MCF 10A (cell line): Measurements from ENCODE around the gene GIT1. TPM values are rescaled to one million over a fixed set of nuclear protein-coding genes. Genes with fewer than 3 reads are reported as not detected.

ENCODE experiments used
- BruUV-seq: library from RNA; stranded (reverse); fragments of 400-500 nt; replicated peaks from 2 replicates; lab custom pipeline; 2021; lab: Mats Ljungman, UMichigan
- CTCF ChIA-PET: fragments of 300-600 bp; sonication (Branson Sonifier 250); formaldehyde crosslinking; extraction: SDS; loops from one replicate; lab custom pipeline; 2021; ENCODE audit warnings: antibody characterized with exemption, inconsistent platforms; lab: Yijun Ruan, JAX
- POLR2A ChIA-PET: fragments of 300-600, 350-650 bp; sonication (Branson Sonifier 250); formaldehyde crosslinking; extraction: SDS; loops from one replicate; lab custom pipeline; 2020; ENCODE audit warnings: antibody characterized with exemption, inconsistent platforms; lab: Yijun Ruan, JAX
- DNase-seq: peaks from one replicate; pipeline ENCODE4 v3.0.0-alpha.2; 2018; ENCODE audit not compliant: unreplicated experiment
- H3K27ac Mint-ChIP-seq: one replicate; pipeline ENCODE4 v1.8.0; 2022; ENCODE audit warnings: mild to moderate bottlenecking, low read depth, mixed read lengths; ENCODE audit not compliant: unreplicated experiment
- H3K27me3 Mint-ChIP-seq: one replicate; pipeline ENCODE4 v1.8.0; 2022; ENCODE audit warnings: mixed read lengths; ENCODE audit not compliant: insufficient read depth, unreplicated experiment
- H3K36me3 Mint-ChIP-seq: one replicate; pipeline ENCODE4 v1.8.0; 2022; ENCODE audit warnings: mild to moderate bottlenecking, moderate library complexity, mixed read lengths; ENCODE audit not compliant: insufficient read depth, unreplicated experiment
- H3K4me1 Mint-ChIP-seq: one replicate; pipeline ENCODE4 v1.8.0; 2022; ENCODE audit warnings: mixed read lengths; ENCODE audit not compliant: insufficient read depth, unreplicated experiment
- H3K4me3 Mint-ChIP-seq: one replicate; pipeline ENCODE4 v1.8.0; 2022; ENCODE audit warnings: mild to moderate bottlenecking, moderate library complexity, mixed read lengths; ENCODE audit not compliant: unreplicated experiment
- H3K9me3 Mint-ChIP-seq: one replicate; pipeline ENCODE4 v1.8.0; 2022; ENCODE audit warnings: mixed read lengths; ENCODE audit not compliant: unreplicated experiment
- intact Hi-C: fragments of 100-400 bp; cut with micrococcal nuclease; formaldehyde crosslinking; loops from 2 replicates; pipeline ENCODE4 v1.14.1; 2022
- total RNA-seq: library from RNA; stranded (reverse); gene quantifications from 2 replicates; pipeline ENCODE4 v1.2.3, GENCODE V29; 2022
- TF ChIP-seq, protein P1 (sequence below): fragments of 200-600 bp; IDR thresholded peaks from one replicate; pipeline ENCODE4 v1.8.0; 2022; ENCODE audit warnings: antibody characterized with exemption, mild to moderate bottlenecking; ENCODE audit not compliant: unreplicated experiment

GIT1 gene
- total RNA-seq, 1 experiment from 2014 or later: 49.0 TPM

DNA sequence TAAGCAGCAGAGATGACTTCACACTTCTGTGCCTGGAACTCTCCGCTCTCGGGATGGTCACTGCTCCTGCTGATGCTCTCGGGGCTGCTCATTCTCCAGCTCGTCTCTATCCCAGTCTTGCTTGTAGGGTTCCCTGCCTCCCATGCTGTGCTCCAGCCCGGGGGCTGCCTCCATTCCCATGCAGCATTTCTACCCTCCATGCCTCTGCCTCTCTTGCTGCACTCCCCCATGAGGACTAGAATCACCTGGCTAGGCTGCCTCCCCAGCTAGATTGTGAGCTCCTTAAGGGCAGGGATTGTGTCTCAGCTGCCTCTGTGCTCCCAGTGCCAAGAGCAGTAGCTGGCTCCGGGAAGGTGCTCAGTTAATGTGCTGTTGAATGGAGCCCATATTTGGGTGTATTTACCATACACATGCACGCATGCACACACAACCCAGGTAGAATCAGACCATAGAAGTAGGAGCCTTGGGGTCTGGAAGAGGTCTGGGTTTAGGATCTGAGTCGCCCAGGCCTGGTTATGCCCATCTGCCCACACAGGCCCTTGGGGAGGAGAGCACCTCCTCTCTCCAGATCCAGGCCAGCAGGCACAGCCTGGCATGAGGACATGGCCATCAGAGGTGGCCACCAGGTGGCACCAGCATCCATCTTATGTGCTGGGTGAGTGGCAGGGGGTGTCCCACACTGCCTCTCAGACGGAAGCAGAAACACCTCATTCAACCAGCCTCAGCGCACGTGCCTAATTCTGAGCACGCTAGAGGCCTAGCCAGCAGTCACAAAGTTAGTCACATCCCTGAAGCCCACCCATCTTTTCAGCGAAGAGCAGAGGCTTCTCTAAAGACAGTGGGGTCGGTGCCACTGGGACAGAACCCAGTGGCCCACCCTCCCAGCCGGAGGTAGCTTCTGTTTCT is 9.3 kb downstream of the GIT1 start:
- Mint-ChIP-seq H3K4me3 (peak overlapping the region; percentile 50), H3K4me1 (peaks cover 36% of the 10 kb centered on the region), H3K27ac (peak overlapping the region; percentile 61), H3K27me3 (no peaks in the 10 kb centered on the region), H3K9me3 (no peaks in the 10 kb centered on the region), H3K36me3 (peaks cover 38% of the 10 kb centered on the region)
- ChIA-PET POLR2A (interaction anchor here (0.6 to 4.4 kb wide), 7 partner anchors 8 to 59 kb away, joined by 3 to 81 read pairs (median 11); partner anchors contain the start of genes ABHD15, ANKRD13B and TP53I13), CTCF (interaction anchor here (0.6 to 6.8 kb wide), 22 partner anchors 8 to 905 kb away, joined by 3 to 89 read pairs (median 5); partner anchors contain the start of genes ABHD15, ANKRD13B, SSH2 and TP53I13)
- TF ChIP-seq, protein P1, sequence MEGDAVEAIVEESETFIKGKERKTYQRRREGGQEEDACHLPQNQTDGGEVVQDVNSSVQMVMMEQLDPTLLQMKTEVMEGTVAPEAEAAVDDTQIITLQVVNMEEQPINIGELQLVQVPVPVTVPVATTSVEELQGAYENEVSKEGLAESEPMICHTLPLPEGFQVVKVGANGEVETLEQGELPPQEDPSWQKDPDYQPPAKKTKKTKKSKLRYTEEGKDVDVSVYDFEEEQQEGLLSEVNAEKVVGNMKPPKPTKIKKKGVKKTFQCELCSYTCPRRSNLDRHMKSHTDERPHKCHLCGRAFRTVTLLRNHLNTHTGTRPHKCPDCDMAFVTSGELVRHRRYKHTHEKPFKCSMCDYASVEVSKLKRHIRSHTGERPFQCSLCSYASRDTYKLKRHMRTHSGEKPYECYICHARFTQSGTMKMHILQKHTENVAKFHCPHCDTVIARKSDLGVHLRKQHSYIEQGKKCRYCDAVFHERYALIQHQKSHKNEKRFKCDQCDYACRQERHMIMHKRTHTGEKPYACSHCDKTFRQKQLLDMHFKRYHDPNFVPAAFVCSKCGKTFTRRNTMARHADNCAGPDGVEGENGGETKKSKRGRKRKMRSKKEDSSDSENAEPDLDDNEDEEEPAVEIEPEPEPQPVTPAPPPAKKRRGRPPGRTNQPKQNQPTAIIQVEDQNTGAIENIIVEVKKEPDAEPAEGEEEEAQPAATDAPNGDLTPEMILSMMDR: peak; percentile 79
- peak; percentile 87 for DNase-seq
- intact Hi-C loops: loop anchor here (1.0 to 5.0 kb wide), 5 partner anchors 11 to 512 kb away; no protein-coding TSS in a partner anchor
- BruUV-seq: no TSS peak

DNA sequence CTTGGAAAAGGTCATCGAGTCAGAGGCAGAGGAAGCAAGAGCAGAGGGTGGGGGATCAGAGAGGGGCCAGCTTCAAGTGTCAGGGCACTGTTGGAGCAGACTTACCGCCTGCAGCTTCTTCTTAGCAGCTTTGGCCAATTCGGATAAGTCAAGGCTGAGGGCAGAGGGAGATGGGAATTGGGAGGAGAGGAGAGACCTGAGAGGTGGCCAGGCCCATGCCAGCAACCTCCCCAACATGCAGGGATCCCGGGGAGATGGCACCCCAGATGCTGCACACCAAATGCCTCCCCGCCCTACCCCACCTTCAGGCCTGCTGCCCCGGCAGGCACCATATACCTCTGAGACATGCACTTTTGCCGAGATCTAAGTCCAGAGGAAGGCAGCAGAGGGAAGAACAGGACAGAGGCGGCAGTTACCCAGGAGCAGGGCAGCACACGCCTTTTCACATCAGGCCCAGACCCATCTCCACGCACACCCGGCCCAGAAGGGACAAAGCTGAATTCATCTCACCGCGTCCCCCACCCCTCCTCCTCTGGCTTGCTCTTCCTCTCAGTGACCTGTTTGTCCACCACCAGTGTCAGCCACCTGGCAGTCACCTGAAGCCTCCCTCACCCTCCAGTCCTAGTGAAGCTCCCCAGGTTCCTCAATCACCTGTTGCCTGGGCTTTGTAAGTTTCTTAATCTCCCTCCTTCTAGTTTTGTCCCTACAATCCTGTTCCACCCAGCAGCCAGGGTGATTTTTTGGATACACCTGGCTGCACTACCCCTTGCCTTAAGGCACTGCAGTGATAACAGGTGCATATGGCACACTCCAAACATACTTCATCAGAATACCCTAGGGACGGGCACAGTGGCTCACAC is 10.6 kb downstream of the GIT1 start:
- H3K27ac Mint-ChIP-seq: no peak overlapping the region
- no peaks in the 10 kb centered on the region for H3K27me3 Mint-ChIP-seq
- POLR2A ChIA-PET: interaction anchor here (0.8 to 0.9 kb wide), 2 partner anchors 9 to 13 kb away, joined by 3 to 4 read pairs; no protein-coding TSS in a partner anchor
- no peak overlapping the region for H3K4me3 Mint-ChIP-seq
- CTCF ChIA-PET: interaction anchor here (0.6 to 6.8 kb wide), 10 partner anchors 9 to 462 kb away, joined by 3 to 89 read pairs (median 5); partner anchors contain the start of genes ABHD15, ANKRD13B, SSH2 and TP53I13
- BruUV-seq: no TSS peak
- intact Hi-C loops: no loop called here
- TF ChIP-seq, protein P1: no peak
- no peaks in the 10 kb centered on the region for H3K9me3 Mint-ChIP-seq
- peaks cover 28% of the 10 kb centered on the region for H3K4me1 Mint-ChIP-seq
- no peak for DNase-seq
- H3K36me3 Mint-ChIP-seq: peaks cover 38% of the 10 kb centered on the region

DNA sequence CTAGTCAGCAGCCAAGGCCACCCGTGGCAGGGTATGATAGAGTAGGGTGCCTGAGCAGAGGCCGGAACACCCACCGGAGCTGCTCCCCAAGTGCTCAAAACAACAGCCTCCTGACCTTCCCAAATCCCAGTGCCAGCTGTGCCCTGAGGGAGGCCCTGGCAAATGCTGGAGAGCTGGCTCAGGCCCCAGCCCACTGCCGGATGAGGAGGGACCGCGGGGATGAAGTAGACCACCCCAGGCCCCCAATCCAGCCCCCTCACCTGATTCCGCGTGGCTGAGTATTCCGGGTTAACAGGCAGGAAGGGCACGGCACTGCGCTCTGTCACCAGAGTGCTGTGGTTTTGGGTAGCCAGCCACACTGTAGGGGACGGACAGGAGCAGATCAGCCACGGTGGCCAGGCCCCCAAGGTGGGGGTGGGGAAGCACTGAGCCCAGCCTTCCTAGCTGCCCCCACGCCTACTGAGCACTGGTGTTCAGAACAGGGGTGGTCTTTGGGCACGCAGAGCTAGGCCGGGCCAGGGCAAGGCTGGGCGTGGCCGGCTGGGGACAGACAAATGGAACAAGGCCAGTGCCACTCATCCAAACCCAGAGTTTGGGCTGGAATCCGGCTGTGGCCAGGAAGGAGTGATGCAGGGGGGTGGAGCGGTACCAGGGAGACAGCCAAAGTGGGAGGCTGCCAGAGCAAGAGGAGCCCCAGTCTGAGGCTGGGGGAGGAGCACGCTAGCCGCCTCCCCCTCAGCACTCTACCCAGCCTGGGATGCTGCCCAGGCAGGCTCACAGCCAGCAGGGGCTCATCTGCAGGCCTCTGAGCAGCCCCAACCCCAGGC is 11.8 kb downstream of the GIT1 start:
- POLR2A ChIA-PET: interaction anchor here (3.9 kb wide), 1 partner anchor 14 kb away, joined by 15 read pairs; no protein-coding TSS in a partner anchor
- H3K27ac Mint-ChIP-seq: no peak overlapping the region
- intact Hi-C loops: no loop called here
- no peaks in the 10 kb centered on the region for H3K27me3 Mint-ChIP-seq
- peaks cover 45% of the 10 kb centered on the region for H3K36me3 Mint-ChIP-seq
- CTCF ChIA-PET: interaction anchor here (0.6 to 6.8 kb wide), 4 partner anchors 14 to 202 kb away, joined by 3 to 89 read pairs (median 3); partner anchors contain the start of gene ANKRD13B
- peaks cover 22% of the 10 kb centered on the region for H3K4me1 Mint-ChIP-seq
- DNase-seq: no peak
- BruUV-seq: no TSS peak
- H3K9me3 Mint-ChIP-seq: no peaks in the 10 kb centered on the region
- H3K4me3 Mint-ChIP-seq: no peak overlapping the region
- TF ChIP-seq, protein P1: no peak
